ENCODE measurements around the gene PKP3.

DNA sequence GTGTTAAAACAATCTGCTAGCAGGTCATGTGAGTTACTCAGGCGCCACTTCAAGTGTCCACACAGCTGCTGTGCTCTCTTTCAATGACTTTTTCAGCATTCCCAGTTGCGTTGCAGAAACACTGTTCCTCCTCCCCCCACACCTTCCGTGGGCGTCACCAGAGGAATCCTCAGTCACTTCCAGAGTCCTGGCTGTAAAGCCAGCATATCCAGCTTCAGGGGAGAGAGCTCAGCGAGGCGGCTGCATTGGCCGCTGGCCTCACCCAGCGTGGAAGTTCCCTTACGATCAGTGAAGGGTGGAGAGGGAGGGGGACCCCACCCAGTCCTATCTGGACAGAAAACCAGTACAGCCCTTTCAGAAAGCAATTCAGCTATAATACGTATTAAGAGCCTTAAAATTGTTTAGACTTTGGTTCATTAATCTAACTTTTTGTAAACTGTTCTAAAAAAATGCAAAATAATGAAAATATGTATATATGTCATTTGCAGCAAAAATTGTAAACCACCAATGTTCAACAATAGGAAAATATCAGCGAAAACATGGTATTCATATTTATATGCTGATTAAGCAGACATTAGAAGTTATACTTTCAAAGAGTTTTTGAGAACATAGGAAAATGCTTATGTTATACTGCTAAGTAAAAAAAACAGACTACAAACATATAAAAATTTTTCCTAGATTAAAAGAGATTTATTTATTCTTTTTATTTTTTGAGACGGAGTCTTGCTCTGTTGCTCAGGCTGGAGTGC, 50.6 kb downstream of the PKP3 start:
- TF ChIP-seq CTCF (IDR thresholded peaks at IDR 0.05) (no peak), ZFX (IDR thresholded peaks at IDR 0.05; ENCODE audit: borderline replicate concordance) (no peak)
